HEK293 (cell line): ENCODE measurements around the gene KCNMB2.

Experiments used
- CTCF ChIA-PET: fragments of 350-600 bp; formaldehyde crosslinking; extraction: SDS; loops from one replicate; lab custom pipeline; 2021; ENCODE audit warnings: antibody characterized with exemption; lab: Yijun Ruan, JAX
- POLR2A ChIA-PET: fragments of 300-600 bp; formaldehyde crosslinking; extraction: SDS; loops from one replicate; lab custom pipeline; 2020; ENCODE audit warnings: antibody characterized with exemption, inconsistent platforms; lab: Yijun Ruan, JAX
- H3K27ac ChIP-seq: fragments of 200-500 bp; sonication (Bioruptor generic); 2 replicates; pipeline ENCODE4 v1.5.1; 2014; ENCODE audit warnings: low read depth, low read length, control low read depth, inconsistent platforms; ENCODE audit errors: extremely low read depth
- H3K36me3 ChIP-seq, 2 experiments: fragments of 200-500 bp in 1 of 2; sonication (Bioruptor generic) in 1 of 2; 1 replicate in 1 of 2; 2 replicates in 1 of 2; pipeline ENCODE4 v1.5.1; 2014 to 2017; ENCODE audit warnings: inconsistent platforms in 2 of 2, low read length in 2 of 2; ENCODE audit not compliant: control insufficient read depth in 2 of 2, insufficient read depth in 1 of 2
- H3K4me1 ChIP-seq: fragments of 200-500 bp; sonication (Bioruptor generic); 2 replicates; pipeline ENCODE4 v1.5.1; 2014; ENCODE audit warnings: mild to moderate bottlenecking, low read length, inconsistent platforms; ENCODE audit not compliant: control insufficient read depth, insufficient read depth
- H3K4me3 ChIP-seq: 2 replicates; pipeline ENCODE4 v1.5.1; 2011; ENCODE audit warnings: low read depth, mild to moderate bottlenecking, control low read depth, low read length, moderate library complexity
- H3K9me3 ChIP-seq: fragments of 200-500 bp; sonication (Bioruptor generic); 2 replicates; pipeline ENCODE4 v1.5.1; 2014; ENCODE audit warnings: low read depth, low read length, inconsistent platforms; ENCODE audit not compliant: control insufficient read depth, insufficient read depth
- HOXC10 ChIP-seq: sonication (generic); formaldehyde crosslinking; IDR thresholded peaks from 2 replicates; pipeline ENCODE4 v1.8.1; 2023; ENCODE audit warnings: mild to moderate bottlenecking, missing genetic modification reagents
- KLF8 ChIP-seq: fragments of 450-650 bp; formaldehyde crosslinking; IDR thresholded peaks from 2 replicates; pipeline ENCODE4 v1.5.1; 2016; ENCODE audit warnings: missing biosample characterization, missing genetic modification characterization
- PBX3 ChIP-seq: sonication (generic); formaldehyde crosslinking; IDR thresholded peaks from 2 replicates; pipeline ENCODE4 v1.8.1; 2022; ENCODE audit warnings: mild to moderate bottlenecking, moderate library complexity, missing genetic modification reagents
- RBAK ChIP-seq: fragments of 450-650 bp; formaldehyde crosslinking; IDR thresholded peaks from 2 replicates; pipeline ENCODE4 v1.5.1; 2016; ENCODE audit warnings: missing biosample characterization, missing genetic modification characterization
- SP2 ChIP-seq: fragments of 450-650 bp; formaldehyde crosslinking; IDR thresholded peaks from 2 replicates; pipeline ENCODE4 v1.5.1; 2016; ENCODE audit warnings: missing biosample characterization, missing genetic modification characterization
- TRIM28 ChIP-seq: IDR thresholded peaks from 2 replicates; pipeline ENCODE4 v1.6.1; 2011; ENCODE audit warnings: low read length, control low read depth, borderline replicate concordance
- ZBTB49 ChIP-seq: fragments of 450-650 bp; formaldehyde crosslinking; IDR thresholded peaks from 2 replicates; pipeline ENCODE4 v1.5.1; 2016; ENCODE audit warnings: missing biosample characterization, missing genetic modification characterization, low read depth
- ZBTB8A ChIP-seq: fragments of 450-650 bp; formaldehyde crosslinking; IDR thresholded peaks from 2 replicates; pipeline ENCODE4 v1.5.1; 2016; ENCODE audit warnings: missing biosample characterization, missing genetic modification characterization
- ZEB2 ChIP-seq: fragments of 450-650 bp; formaldehyde crosslinking; IDR thresholded peaks from 2 replicates; pipeline ENCODE4 v1.5.1; 2016; ENCODE audit warnings: missing biosample characterization, missing genetic modification characterization
- ZFP69B ChIP-seq: fragments of 450-650 bp; formaldehyde crosslinking; IDR thresholded peaks from 2 replicates; pipeline ENCODE4 v1.5.1; 2016; ENCODE audit warnings: missing biosample characterization, missing genetic modification characterization
- ZNF112 ChIP-seq: fragments of 450-650 bp; formaldehyde crosslinking; IDR thresholded peaks from 2 replicates; pipeline ENCODE4 v1.5.0; 2017; ENCODE audit warnings: missing biosample characterization, missing genetic modification characterization
- ZNF155 ChIP-seq: fragments of 450-650 bp; formaldehyde crosslinking; IDR thresholded peaks from 2 replicates; pipeline ENCODE4 v1.5.1; 2016; ENCODE audit warnings: missing biosample characterization, missing genetic modification characterization
- ZNF157 ChIP-seq: fragments of 450-650 bp; formaldehyde crosslinking; IDR thresholded peaks from 2 replicates; pipeline ENCODE4 v1.5.1; 2016; ENCODE audit warnings: missing biosample characterization, missing genetic modification characterization
- ZNF175 ChIP-seq: fragments of 450-650 bp; formaldehyde crosslinking; IDR thresholded peaks from 2 replicates; pipeline ENCODE4 v1.5.1; 2016; ENCODE audit warnings: missing biosample characterization, missing genetic modification characterization
- ZNF202 ChIP-seq: fragments of 450-650 bp; formaldehyde crosslinking; IDR thresholded peaks from 2 replicates; pipeline ENCODE4 v1.5.1; 2016; ENCODE audit warnings: missing biosample characterization, missing genetic modification characterization, borderline replicate concordance
- ZNF280C ChIP-seq: fragments of 450-650 bp; formaldehyde crosslinking; IDR thresholded peaks from 2 replicates; pipeline ENCODE4 v1.5.1; 2016; ENCODE audit warnings: missing biosample characterization, missing genetic modification characterization
- ZNF280D ChIP-seq: fragments of 450-650 bp; formaldehyde crosslinking; IDR thresholded peaks from 2 replicates; pipeline ENCODE4 v1.5.1; 2016; ENCODE audit warnings: missing biosample characterization, missing genetic modification characterization
- ZNF292 ChIP-seq: fragments of 450-650 bp; formaldehyde crosslinking; IDR thresholded peaks from 2 replicates; pipeline ENCODE4 v1.5.1; 2016; ENCODE audit warnings: low read depth, missing biosample characterization, missing genetic modification characterization, borderline replicate concordance
- ZNF529 ChIP-seq: fragments of 450-650 bp; formaldehyde crosslinking; IDR thresholded peaks from 2 replicates; pipeline ENCODE4 v1.5.1; 2017; ENCODE audit warnings: missing genetic modification characterization, missing biosample characterization; ENCODE audit not compliant: insufficient replicate concordance
- ZNF658 ChIP-seq: fragments of 450-650 bp; formaldehyde crosslinking; IDR thresholded peaks from 2 replicates; pipeline ENCODE4; 2016; ENCODE audit warnings: missing biosample characterization, missing genetic modification characterization
- ZNF768 ChIP-seq: fragments of 450-650 bp; formaldehyde crosslinking; IDR thresholded peaks from 2 replicates; pipeline ENCODE4 v1.5.1; 2018; ENCODE audit warnings: missing biosample characterization, mild to moderate bottlenecking, missing genetic modification characterization
- ZNF792 ChIP-seq: fragments of 450-650 bp; formaldehyde crosslinking; IDR thresholded peaks from 2 replicates; pipeline ENCODE4 v1.5.1; 2016; ENCODE audit warnings: missing biosample characterization, missing genetic modification characterization
- ZSCAN30 ChIP-seq: fragments of 450-650 bp; IDR thresholded peaks from 2 replicates; pipeline ENCODE4 v1.5.1; 2018; ENCODE audit warnings: missing biosample characterization, mild to moderate bottlenecking, missing genetic modification characterization, moderate library complexity
- TF ChIP-seq, protein P1 (sequence below): fragments of 450-650 bp; formaldehyde crosslinking; IDR thresholded peaks from 2 replicates; pipeline ENCODE4 v1.5.1; 2016; ENCODE audit warnings: missing biosample characterization, missing genetic modification characterization

KCNMB2 gene

DNA sequence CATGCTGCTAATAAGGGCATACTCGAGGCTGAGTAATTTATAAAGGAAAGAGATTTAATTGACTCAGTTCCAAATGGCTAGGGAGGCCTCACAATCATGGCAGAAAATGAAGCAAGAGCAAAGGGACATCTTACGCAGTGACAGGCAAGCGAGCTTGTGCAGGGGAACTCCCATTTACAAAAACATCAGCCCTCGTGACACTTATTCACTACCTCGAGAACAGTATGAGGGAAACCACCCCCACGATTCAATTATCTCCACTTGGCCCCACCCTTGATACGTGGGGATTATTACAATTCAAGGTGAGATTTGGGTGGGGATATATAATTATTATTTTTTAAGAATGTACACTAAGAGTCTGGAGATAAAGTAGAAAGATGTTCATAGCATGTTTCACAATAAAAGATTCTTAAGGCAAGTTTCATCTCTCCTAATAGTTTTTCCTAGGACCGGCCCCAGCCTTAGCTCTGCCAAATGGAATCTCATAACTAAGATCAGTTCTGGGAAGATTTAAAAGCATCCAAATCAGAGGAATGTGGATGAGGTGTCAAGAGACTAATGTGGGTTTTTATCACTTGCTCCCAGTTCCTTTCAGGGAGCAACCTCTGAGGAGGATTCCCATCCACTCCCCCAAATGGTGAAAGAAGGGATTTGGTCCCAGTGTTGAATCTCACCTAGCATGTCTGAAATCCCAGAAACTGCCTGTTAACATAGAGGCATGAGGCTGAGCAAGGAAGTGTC is 314.4 kb downstream of the KCNMB2 start:
- no peaks in the 10 kb centered on the region for H3K9me3 ChIP-seq
- no peaks in the 10 kb centered on the region for H3K4me1 ChIP-seq
- POLR2A ChIA-PET = no interaction called here
- H3K27ac ChIP-seq = no peak overlapping the region
- H3K36me3 ChIP-seq = no peaks in the 10 kb centered on the region
- CTCF ChIA-PET = no interaction called here
- TF ChIP-seq ZNF280C (tag by site-specific recombination) = no peak
- no peak for TF ChIP-seq ZNF155
- no peak for TF ChIP-seq ZNF157 (tag by site-specific recombination)
- TF ChIP-seq ZBTB8A (tag by site-specific recombination) = no peak
- TF ChIP-seq ZNF292 (tag by site-specific recombination) = no peak
- TF ChIP-seq, protein P1, sequence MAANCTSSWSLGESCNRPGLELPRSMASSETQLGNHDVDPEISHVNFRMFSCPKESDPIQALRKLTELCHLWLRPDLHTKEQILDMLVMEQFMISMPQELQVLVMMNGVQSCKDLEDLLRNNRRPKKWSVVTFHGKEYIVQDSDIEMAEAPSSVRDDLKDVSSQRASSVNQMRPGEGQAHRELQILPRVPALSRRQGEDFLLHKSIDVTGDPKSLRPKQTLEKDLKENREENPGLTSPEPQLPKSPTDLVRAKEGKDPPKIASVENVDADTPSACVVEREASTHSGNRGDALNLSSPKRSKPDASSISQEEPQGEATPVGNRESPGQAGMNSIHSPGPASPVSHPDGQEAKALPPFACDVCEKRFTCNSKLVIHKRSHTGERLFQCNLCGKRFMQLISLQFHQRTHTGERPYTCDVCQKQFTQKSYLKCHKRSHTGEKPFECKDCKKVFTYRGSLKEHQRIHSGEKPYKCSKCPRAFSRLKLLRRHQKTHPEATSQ (tag by site-specific recombination) = no peak
- TF ChIP-seq HOXC10 (CRISPR knock-in tag) = no peak
- TF ChIP-seq ZNF792 (tag by site-specific recombination) = no peak
- no peak for TF ChIP-seq ZNF202 (tag by site-specific recombination)
- no peak for TF ChIP-seq RBAK (tag by site-specific recombination)
- no peak for TF ChIP-seq ZSCAN30 (tag by site-specific recombination)
- no peak for TF ChIP-seq KLF8
- no peak for TF ChIP-seq ZNF658 (tag by site-specific recombination)
- no peak for TF ChIP-seq TRIM28
- TF ChIP-seq ZNF175 (tag by site-specific recombination) = no peak
- TF ChIP-seq ZBTB49 (tag by site-specific recombination) = no peak
- no peak for TF ChIP-seq ZNF112 (tag by site-specific recombination)
- H3K4me3 ChIP-seq = no peak overlapping the region

- Histone ChIP-seq H3K4me3 (no peak overlapping the region), H3K36me3 (no peaks in the 10 kb centered on the region), H3K27ac (no peak overlapping the region), H3K4me1 (no peaks in the 10 kb centered on the region), H3K9me3 (no peaks in the 10 kb centered on the region)
- POLR2A ChIA-PET = no interaction called here
- CTCF ChIA-PET = no interaction called here
- TF ChIP-seq ZNF175 (tag by site-specific recombination) (no peak), PBX3 (CRISPR knock-in tag) (no peak), ZEB2 (tag by site-specific recombination) (no peak), ZFP69B (tag by site-specific recombination) (no peak), ZNF768 (no peak), ZNF280D (no peak), SP2 (tag by site-specific recombination) (no peak), ZNF529 (tag by site-specific recombination) (no peak)
- TF ChIP-seq, protein P1 (tag by site-specific recombination) = no peak
Measured at GRCh38 chr3:178851564-178851963, 315.3 kb downstream of the KCNMB2 start.
